HEK293 (cell line): ENCODE results near the gene ZBTB20.

Source experiments
- AEBP2 ChIP-seq: fragments of 450-650 bp; formaldehyde crosslinking; IDR thresholded peaks from 2 replicates; pipeline ENCODE4 v1.5.1; 2016; ENCODE audit warnings: missing biosample characterization, missing genetic modification characterization, borderline replicate concordance
- CTCF ChIP-seq: fragments of 450-650 bp; formaldehyde crosslinking; IDR thresholded peaks from 2 replicates; pipeline ENCODE4 v1.5.1; 2016; ENCODE audit warnings: missing biosample characterization, missing genetic modification characterization
- GLI2 ChIP-seq: fragments of 450-650 bp; formaldehyde crosslinking; IDR thresholded peaks from 2 replicates; pipeline ENCODE4; 2017; ENCODE audit warnings: missing biosample characterization, missing genetic modification characterization, low read depth, borderline replicate concordance
- PATZ1 ChIP-seq: fragments of 450-650 bp; formaldehyde crosslinking; IDR thresholded peaks from 2 replicates; pipeline ENCODE4 v1.5.1; 2016; ENCODE audit warnings: missing biosample characterization, missing genetic modification characterization
- ZFP41 ChIP-seq: fragments of 450-650 bp; formaldehyde crosslinking; IDR thresholded peaks from 2 replicates; pipeline ENCODE4 v1.5.1; 2016; ENCODE audit warnings: missing biosample characterization, missing genetic modification characterization, borderline replicate concordance
- ZNF121 ChIP-seq: fragments of 450-650 bp; formaldehyde crosslinking; IDR thresholded peaks from 2 replicates; pipeline ENCODE4 v1.5.1; 2016; ENCODE audit warnings: missing biosample characterization, missing genetic modification characterization
- ZNF184 ChIP-seq: fragments of 450-650 bp; IDR thresholded peaks from 2 replicates; pipeline ENCODE4 v1.5.1; 2018; ENCODE audit warnings: missing biosample characterization, mild to moderate bottlenecking, missing genetic modification characterization
- ZNF280D ChIP-seq: fragments of 450-650 bp; formaldehyde crosslinking; IDR thresholded peaks from 2 replicates; pipeline ENCODE4 v1.5.1; 2016; ENCODE audit warnings: missing biosample characterization, missing genetic modification characterization
- ZNF518A ChIP-seq: fragments of 450-650 bp; formaldehyde crosslinking; conservative IDR thresholded peaks from 2 replicates; pipeline ENCODE4 v1.5.1; 2016; ENCODE audit warnings: low read depth, missing biosample characterization, missing genetic modification characterization
- ZNF660 ChIP-seq: fragments of 450-650 bp; IDR thresholded peaks from 2 replicates; pipeline ENCODE4 v1.5.1; 2018; ENCODE audit warnings: missing biosample characterization, mild to moderate bottlenecking, missing genetic modification characterization

GRCh38 chr3:114545193-114545592 lies 601.9 kb downstream of the ZBTB20 start:
- TF ChIP-seq CTCF (tag by site-specific recombination), result no peak
- no peak for TF ChIP-seq PATZ1
- no peak for TF ChIP-seq ZNF280D
- TF ChIP-seq ZNF184 (tag by site-specific recombination), result no peak
- TF ChIP-seq GLI2, result no peak
- no peak for TF ChIP-seq ZNF518A (tag by site-specific recombination)
- TF ChIP-seq ZNF660, result no peak
- no peak for TF ChIP-seq AEBP2
- no peak for TF ChIP-seq ZFP41 (tag by site-specific recombination)
- TF ChIP-seq ZNF121, result no peak
